ENCODE data around the gene DDX31.

DDX31 gene

GRCh38 chr9:132641216-132641615 is 28.6 kb downstream of the DDX31 start:
- TF ChIP-seq REST (IDR thresholded peaks at IDR 0.05; ENCODE audit: insufficient read depth in 1 of 2, low read depth in 2 of 2, low read length in 2 of 2) (no peak), TAF1 (IDR thresholded peaks at IDR 0.05; ENCODE audit: borderline replicate concordance, insufficient read depth, low read length) (no peak), POLR2AphosphoS5 (IDR thresholded peaks at IDR 0.05; ENCODE audit: low read depth, low read length) (no peak), FOXP2 (optimal IDR thresholded peaks at IDR 0.05; ENCODE audit: borderline replicate concordance, extremely low read depth, extremely low read length, insufficient read depth) (no peak), SIN3A (IDR thresholded peaks at IDR 0.05; ENCODE audit: borderline replicate concordance, insufficient read depth, low read length) (no peak)

- no peak for TF ChIP-seq REST (IDR thresholded peaks at IDR 0.05; ENCODE audit: insufficient read depth in 1 of 2, low read depth in 2 of 2, low read length in 2 of 2)
- no peak for TF ChIP-seq TAF1 (IDR thresholded peaks at IDR 0.05; ENCODE audit: borderline replicate concordance, insufficient read depth, low read length)
- TF ChIP-seq POLR2AphosphoS5 (IDR thresholded peaks at IDR 0.05; ENCODE audit: low read depth, low read length), result no peak
- TF ChIP-seq FOXP2 (optimal IDR thresholded peaks at IDR 0.05; ENCODE audit: borderline replicate concordance, extremely low read depth, extremely low read length, insufficient read depth), result no peak
- no peak for TF ChIP-seq SIN3A (IDR thresholded peaks at IDR 0.05; ENCODE audit: borderline replicate concordance, insufficient read depth, low read length)
These were observed 30.5 kb downstream of the DDX31 start for GRCh38 chr9:132639322-132639721.

GRCh38 chr9:132638240-132638639 is 31.5 kb downstream of the DDX31 start:
- TF ChIP-seq SIN3A (IDR thresholded peaks at IDR 0.05; ENCODE audit: borderline replicate concordance, insufficient read depth, low read length), result no peak
- no peak for TF ChIP-seq POLR2AphosphoS5 (IDR thresholded peaks at IDR 0.05; ENCODE audit: low read depth, low read length)
- no peak for TF ChIP-seq REST (IDR thresholded peaks at IDR 0.05; ENCODE audit: insufficient read depth in 1 of 2, low read depth in 2 of 2, low read length in 2 of 2)
- no peak for TF ChIP-seq TAF1 (IDR thresholded peaks at IDR 0.05; ENCODE audit: borderline replicate concordance, insufficient read depth, low read length)
- TF ChIP-seq FOXP2 (optimal IDR thresholded peaks at IDR 0.05; ENCODE audit: borderline replicate concordance, extremely low read depth, extremely low read length, insufficient read depth), result no peak

GRCh38 chr9:132637801-132638200 is 32.0 kb downstream of the DDX31 start:
- TF ChIP-seq SIN3A (IDR thresholded peaks at IDR 0.05; ENCODE audit: borderline replicate concordance, insufficient read depth, low read length) (no peak), POLR2AphosphoS5 (IDR thresholded peaks at IDR 0.05; ENCODE audit: low read depth, low read length) (no peak), REST (IDR thresholded peaks at IDR 0.05; ENCODE audit: insufficient read depth in 1 of 2, low read depth in 2 of 2, low read length in 2 of 2) (no peak), FOXP2 (optimal IDR thresholded peaks at IDR 0.05; ENCODE audit: borderline replicate concordance, extremely low read depth, extremely low read length, insufficient read depth) (no peak), TAF1 (IDR thresholded peaks at IDR 0.05; ENCODE audit: borderline replicate concordance, insufficient read depth, low read length) (no peak)

GRCh38 chr9:132637351-132637750 is 32.4 kb downstream of the DDX31 start:
- TF ChIP-seq POLR2AphosphoS5 (IDR thresholded peaks at IDR 0.05; ENCODE audit: low read depth, low read length), result no peak
- TF ChIP-seq REST (IDR thresholded peaks at IDR 0.05; ENCODE audit: insufficient read depth in 1 of 2, low read depth in 2 of 2, low read length in 2 of 2), result no peak
- no peak for TF ChIP-seq SIN3A (IDR thresholded peaks at IDR 0.05; ENCODE audit: borderline replicate concordance, insufficient read depth, low read length)
- TF ChIP-seq FOXP2 (optimal IDR thresholded peaks at IDR 0.05; ENCODE audit: borderline replicate concordance, extremely low read depth, extremely low read length, insufficient read depth), result no peak
- TF ChIP-seq TAF1 (IDR thresholded peaks at IDR 0.05; ENCODE audit: borderline replicate concordance, insufficient read depth, low read length), result no peak
